ENCODE results near the gene MCIDAS.

Gene MCIDAS

DNA sequence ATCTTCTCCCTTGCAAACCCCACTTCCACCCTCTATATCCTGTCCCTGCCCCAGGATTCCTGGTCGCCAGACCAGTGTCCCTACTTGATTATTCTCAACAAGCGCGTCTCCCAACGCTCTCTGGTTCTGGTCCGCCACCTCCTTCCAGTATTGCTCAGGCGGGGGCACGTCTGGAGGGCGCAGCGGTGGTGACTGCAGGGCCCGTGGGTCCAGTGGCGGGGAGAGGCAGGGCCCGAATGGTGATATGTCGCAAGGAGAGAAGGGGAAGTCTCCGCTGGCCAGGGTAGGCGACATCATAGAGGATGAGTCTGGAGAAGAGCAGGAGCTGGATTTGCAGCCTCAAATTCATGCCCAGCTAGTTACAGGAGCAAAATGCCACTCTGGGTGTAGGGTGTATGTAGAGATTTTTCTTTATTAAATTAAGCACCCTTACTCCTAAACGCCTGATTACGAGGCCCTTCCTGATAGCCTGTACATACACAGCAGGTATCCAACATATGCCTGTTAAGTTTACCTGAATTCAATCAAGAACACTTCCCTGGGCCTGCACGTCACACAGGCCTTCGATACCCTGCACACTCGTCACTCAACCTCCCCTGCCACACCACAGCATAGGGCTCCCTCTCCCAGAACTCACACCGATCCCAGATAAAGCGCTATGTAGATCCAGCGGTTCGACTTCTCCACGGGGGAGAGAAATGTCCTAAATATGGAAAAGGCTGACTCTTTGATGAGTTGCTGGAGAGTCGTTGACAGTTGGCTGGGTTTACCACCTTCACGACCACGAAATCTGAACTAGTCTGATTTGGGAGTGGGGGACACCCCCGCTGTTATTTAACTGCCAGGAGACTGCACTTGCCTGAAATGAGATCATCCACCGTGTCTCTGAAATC is 4.8 kb downstream of the MCIDAS start:
- DNase-seq, result no peak

DNA sequence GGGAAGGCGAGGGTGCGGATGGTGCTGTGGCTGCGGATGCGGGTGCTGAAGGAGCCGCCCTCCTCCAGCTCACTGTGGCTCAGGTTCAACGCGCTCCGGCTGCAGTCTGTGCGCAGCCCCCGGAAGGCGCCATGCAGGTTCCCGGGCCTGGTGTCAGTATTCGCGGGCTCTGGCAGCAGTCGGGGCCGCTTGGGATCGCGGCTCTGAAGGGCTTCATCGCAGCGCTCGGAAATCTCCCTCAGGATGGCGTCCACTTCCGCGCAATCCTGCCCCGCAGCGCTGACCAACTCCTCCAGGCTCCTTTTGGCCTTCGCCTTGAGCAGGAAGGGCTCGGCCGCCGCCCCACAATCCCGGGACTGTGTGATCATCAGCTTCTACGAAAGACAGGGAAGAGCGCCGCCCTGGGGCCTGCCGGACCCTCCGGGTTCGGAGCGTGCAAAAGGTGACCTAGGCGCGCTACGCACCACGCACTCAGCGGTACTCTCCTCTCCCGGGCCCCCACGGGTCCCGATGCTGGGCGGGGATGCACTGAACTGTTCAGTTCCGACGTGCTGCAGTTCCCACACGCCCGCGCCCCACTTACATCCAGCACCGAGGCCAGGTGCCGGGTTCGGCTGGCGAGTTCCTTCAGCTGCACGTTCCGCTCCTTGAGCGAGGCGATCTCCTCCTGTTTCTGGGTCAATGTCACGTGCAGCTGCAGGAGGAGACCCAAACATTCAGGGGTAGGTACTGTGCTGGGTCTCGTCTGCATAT is 6.5 kb downstream of the MCIDAS start:
- no peak for DNase-seq

DNA sequence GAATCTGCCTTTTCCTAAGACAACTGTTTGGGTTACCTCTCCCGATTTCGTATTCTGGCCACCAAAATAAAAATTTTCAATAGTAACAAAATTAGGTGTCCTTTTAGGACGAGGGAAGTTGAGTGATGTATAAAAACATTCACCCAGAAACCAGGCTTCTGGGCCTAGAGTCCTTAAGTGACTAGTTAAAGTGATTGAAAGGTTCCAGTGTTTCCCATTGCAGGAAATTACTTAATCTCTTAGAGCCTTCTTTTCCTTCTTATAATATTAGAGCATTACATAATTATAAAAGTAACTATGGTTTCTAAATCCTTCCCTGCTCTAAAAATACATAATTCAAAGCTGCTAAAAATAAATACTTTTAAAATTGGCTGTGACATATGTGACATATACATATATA is 7.3 kb downstream of the MCIDAS start:
- DNase-seq, result no peak

- DNase-seq, result no peak
Observed at GRCh38 chr5:55218967-55219366, 8.1 kb downstream of the MCIDAS start.

- no peak for DNase-seq
Observed at GRCh38 chr5:55211184-55211874, 15.8 kb downstream of the MCIDAS start.

GRCh38 chr5:55205001-55205400 is 22.1 kb downstream of the MCIDAS start:
- no peak for DNase-seq

DNA sequence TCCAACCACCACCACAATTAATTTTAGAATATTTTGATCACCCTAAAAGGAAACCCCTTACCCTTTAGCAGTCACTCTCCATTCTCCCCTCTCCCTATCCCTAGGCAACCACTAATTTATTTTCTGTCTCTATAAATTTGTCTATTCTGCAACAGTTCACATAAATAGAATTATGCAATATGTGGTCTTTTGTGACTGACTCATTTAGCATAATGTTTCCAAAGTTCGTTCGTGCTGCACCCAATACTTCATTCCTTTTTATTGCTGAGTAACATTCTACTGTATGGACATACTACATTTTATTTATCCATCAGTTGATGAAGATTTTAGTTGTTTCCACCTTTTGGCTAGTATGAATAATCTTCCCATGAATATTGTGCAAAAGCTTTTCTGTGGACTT is 36.0 kb downstream of the MCIDAS start:
- no peak for DNase-seq

- no peak for DNase-seq
Observed at GRCh38 chr5:55188656-55189540, 38.2 kb downstream of the MCIDAS start.

GRCh38 chr5:55187370-55187769 is 39.7 kb downstream of the MCIDAS start:
- DNase-seq, result no peak

DNA sequence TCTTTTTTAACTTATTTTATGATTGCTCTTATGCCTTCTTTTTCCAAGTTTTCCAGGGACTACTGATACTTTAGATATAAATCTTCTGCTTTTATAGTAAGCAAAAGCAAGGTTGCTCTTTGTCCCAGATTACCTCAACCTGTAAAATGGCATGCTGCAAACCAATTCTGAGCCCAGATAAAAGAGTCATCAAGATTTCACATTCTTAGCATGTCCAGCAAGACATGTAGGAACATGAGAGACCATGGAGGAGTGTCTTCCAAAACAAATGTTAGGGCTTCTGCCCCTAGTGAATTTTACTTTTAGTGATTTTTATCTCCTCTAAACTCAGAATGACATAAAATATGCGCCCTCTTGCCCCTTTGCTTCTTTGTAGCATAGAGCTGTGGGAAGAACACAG is 47.1 kb downstream of the MCIDAS start:
- DNase-seq, result no peak

DNA sequence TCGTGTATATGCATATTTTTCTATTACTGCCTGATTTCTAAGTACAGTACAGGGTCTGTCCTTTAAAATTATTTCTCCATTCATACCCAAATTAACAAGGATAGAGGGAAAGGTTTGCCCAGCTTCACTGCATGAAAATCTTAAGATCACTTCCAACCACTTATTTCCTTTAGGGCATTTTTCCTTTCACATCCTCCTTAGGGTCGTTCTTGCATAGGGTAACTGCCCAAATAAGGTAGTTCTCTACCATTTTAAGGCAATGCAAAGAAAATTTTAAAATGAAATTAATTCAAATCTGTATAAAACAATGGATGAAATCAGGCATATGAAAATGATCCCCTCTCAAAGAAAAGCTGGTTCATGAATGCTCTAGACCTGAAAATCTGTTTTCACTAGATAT is 50.0 kb downstream of the MCIDAS start:
- DNase-seq, result no peak

DNA sequence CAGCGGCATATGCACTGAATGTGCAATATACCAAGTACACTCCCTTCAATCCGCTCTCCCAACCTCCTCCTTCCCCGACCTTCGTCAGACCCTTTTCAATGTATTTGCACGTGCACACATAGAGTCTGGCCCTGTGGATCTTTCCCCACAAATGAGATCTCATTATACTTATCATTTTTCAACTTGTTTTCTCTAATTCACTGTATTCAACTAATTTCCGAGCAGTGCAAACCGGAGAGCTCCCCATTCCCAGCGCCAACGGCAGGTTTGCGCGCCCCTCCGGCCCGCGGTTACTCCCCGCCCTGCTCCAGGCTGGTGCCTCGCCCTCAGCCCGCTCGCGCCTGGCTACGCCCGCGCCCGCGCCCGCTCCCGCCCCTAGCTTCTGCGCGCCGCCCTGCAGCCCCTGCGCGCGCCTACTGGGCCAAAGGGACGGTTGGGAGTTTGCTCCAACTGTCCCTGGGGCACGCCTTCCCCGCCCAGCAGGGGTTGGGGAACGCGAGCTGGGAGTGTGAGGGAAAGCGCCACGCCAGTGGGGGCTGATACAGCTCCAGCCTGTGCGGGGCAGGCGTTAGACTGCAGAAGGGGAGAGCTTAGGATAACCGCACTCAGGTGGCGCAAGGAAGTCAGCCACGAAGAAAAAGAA is 50.8 kb downstream of the MCIDAS start:
- DNase-seq, result no peak

DNA sequence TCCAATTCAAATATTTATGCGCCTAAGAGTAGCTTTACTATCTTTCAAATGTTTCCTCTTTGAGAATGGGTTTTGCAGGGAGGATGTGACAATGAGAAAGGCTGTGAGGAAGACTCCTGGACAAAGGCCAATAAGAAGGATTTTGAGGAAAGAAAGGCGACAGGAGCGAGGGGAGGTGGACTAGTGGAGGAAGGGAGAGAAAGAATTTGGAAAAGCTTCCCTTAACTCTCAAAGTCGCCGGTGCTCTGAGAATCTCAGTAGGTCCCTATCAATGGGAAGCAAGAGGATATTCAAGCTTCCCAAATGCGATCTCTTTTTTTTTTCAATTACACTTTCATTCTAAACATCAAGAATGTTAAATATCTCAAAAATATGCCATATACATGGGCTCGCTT is 51.3 kb downstream of the MCIDAS start:
- no peak for DNase-seq

DNA sequence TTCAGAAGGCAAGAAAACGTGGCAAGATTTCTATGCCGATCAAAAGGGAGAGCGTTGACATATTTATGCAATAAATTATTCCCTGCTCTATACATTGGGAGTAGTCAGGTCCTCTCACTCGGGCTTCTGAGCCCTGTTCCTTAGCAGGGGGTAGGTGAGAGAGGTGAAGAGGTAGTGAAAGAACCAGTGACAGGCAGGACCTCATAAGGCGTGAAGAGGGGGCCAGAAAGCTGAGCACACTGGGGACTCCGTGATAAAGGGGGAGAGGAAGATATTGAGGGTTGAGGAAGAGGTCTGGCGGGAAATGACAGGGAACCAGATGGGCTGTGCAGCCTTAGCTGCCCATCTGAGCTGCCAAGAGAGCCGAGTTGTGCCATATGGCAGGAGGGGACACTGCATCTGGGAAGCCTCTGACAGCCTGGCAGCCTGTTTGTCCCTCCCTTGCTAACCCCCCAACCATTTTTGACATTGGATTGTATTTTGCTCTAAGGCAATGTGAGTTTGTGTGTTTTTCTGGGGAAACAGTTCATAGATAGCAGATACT is 53.4 kb downstream of the MCIDAS start:
- DNase-seq, result no peak

GRCh38 chr5:55172937-55173686 is 54.0 kb downstream of the MCIDAS start, which contains the start of gene CDC20B:
Gene CDC20B (minus strand): TSS chr5:55173177. CDS start chr5:55173000, 177 bp downstream.
- DNase-seq, result peak; percentile 24

- DNase-seq, result no peak
Observed at GRCh38 chr5:55172051-55172899, 54.8 kb downstream of the MCIDAS start.

DNA sequence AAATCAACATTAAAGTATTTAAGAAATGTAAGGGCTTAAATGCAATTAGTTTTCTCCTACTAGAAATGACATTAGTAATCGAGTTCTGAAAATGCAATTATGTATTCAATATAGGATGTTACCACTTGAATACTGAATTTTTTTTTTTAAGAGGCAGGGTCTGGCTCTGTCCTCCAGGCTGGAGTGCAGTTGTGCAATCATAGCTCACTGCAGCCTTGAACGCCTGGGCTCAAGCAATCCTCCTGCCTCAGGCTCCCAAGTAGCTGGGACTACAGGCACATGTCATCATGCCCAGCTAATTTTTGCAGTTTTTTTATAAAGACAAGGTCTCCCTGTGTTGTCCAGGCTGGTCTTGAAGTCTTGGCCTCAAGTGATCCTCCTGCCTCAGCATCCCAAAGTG is 55.6 kb downstream of the MCIDAS start:
- no peak for DNase-seq
